H9 (cell line): ENCODE results near the gene KAZALD1. TPM values are rescaled to one million over a fixed set of nuclear protein-coding genes. Genes with fewer than 3 reads are reported as not detected.

Experiments used
- DNase-seq: peaks from one replicate; pipeline ENCODE4 v3.0.0-alpha.2; 2017
- H2AFZ ChIP-seq: one replicate; pipeline ENCODE4 v1.6.1; 2013; ENCODE audit warnings: mild to moderate bottlenecking, low read length, control low read depth, moderate library complexity
- H2AK5ac ChIP-seq: 2 replicates; pipeline ENCODE4 v1.6.1; 2013; ENCODE audit warnings: low read length, control low read depth, mixed read lengths; ENCODE audit not compliant: insufficient read length
- H2BK120ac ChIP-seq: one replicate; pipeline ENCODE4 v1.6.1; 2013; ENCODE audit warnings: low read depth, mild to moderate bottlenecking, low read length, control low read depth, inconsistent platforms; ENCODE audit not compliant: poor library complexity, severe bottlenecking
- H2BK12ac ChIP-seq: 2 replicates; pipeline ENCODE4 v1.6.1; 2013; ENCODE audit warnings: low read length, control low read depth, mixed read lengths, low read depth; ENCODE audit not compliant: insufficient read length
- H2BK15ac ChIP-seq: 2 replicates; pipeline ENCODE4 v1.6.1; 2013; ENCODE audit warnings: low read depth, low read length, control low read depth
- H2BK20ac ChIP-seq: one replicate; pipeline ENCODE4 v1.6.1; 2013; ENCODE audit warnings: low read depth, mild to moderate bottlenecking, low read length, control low read depth, inconsistent platforms; ENCODE audit not compliant: poor library complexity, severe bottlenecking
- H2BK5ac ChIP-seq: 2 replicates; pipeline ENCODE4 v1.6.1; 2013; ENCODE audit warnings: low read length, control low read depth, mixed read lengths; ENCODE audit not compliant: insufficient read length
- H3K14ac ChIP-seq: 2 replicates; pipeline ENCODE4 v1.6.1; 2013; ENCODE audit warnings: low read length, control low read depth; ENCODE audit not compliant: insufficient read depth
- H3K18ac ChIP-seq: 2 replicates; pipeline ENCODE4 v1.6.1; 2013; ENCODE audit warnings: low read depth, mild to moderate bottlenecking, mixed read lengths, low read length, control low read depth; ENCODE audit not compliant: insufficient read length
- H3K23ac ChIP-seq: 2 replicates; pipeline ENCODE4 v1.6.1; 2013; ENCODE audit warnings: low read length, control low read depth, mixed read lengths, low read depth; ENCODE audit not compliant: insufficient read length
- H3K23me2 ChIP-seq: 2 replicates; pipeline ENCODE4 v1.6.1; 2013; ENCODE audit warnings: low read depth, mild to moderate bottlenecking, mixed read lengths, low read length, control low read depth; ENCODE audit not compliant: insufficient read length, poor library complexity, severe bottlenecking
- H3K27ac ChIP-seq: 2 replicates; pipeline ENCODE4 v1.5.1; 2013; ENCODE audit warnings: low read length, control low read depth, mixed read lengths, low read depth; ENCODE audit not compliant: insufficient read length
- H3K27me3 ChIP-seq: 2 replicates; pipeline ENCODE4 v1.6.1; 2013; ENCODE audit warnings: low read length, control low read depth, inconsistent platforms; ENCODE audit not compliant: insufficient read depth
- H3K4ac ChIP-seq: 2 replicates; pipeline ENCODE4 v1.6.1; 2013; ENCODE audit warnings: low read depth, mild to moderate bottlenecking, control low read depth, inconsistent platforms, low read length, moderate library complexity
- H3K4me1 ChIP-seq: 2 replicates; pipeline ENCODE4 v1.6.1; 2013; ENCODE audit warnings: low read length, control low read depth, inconsistent platforms; ENCODE audit not compliant: insufficient read depth
- H3K4me2 ChIP-seq: 2 replicates; pipeline ENCODE4 v1.6.1; 2013; ENCODE audit warnings: low read length, control low read depth, mixed read lengths; ENCODE audit not compliant: insufficient read length, insufficient read depth
- H3K56ac ChIP-seq: 2 replicates; pipeline ENCODE4 v1.6.1; 2013; ENCODE audit warnings: low read depth, mild to moderate bottlenecking, mixed read lengths, low read length, control low read depth; ENCODE audit not compliant: insufficient read length
- H3K79me1 ChIP-seq: 2 replicates; pipeline ENCODE4 v1.6.1; 2013; ENCODE audit warnings: low read depth, mild to moderate bottlenecking, moderate library complexity, low read length, control low read depth, inconsistent platforms; ENCODE audit not compliant: insufficient read depth, poor library complexity, severe bottlenecking
- H3K79me2 ChIP-seq: 2 replicates; pipeline ENCODE4 v1.6.1; 2013; ENCODE audit warnings: low read length, control low read depth, inconsistent platforms; ENCODE audit not compliant: insufficient read depth
- H3K9ac ChIP-seq: 2 replicates; pipeline ENCODE4 v1.6.1; 2013; ENCODE audit warnings: low read length, control low read depth, mixed read lengths; ENCODE audit not compliant: insufficient read length; ENCODE audit errors: extremely low read depth
- H3K9me3 ChIP-seq: one replicate; pipeline ENCODE4 v1.6.1; 2013; ENCODE audit warnings: low read depth, low read length, inconsistent platforms; ENCODE audit not compliant: control insufficient read depth
- H3T11ph ChIP-seq: one replicate; pipeline ENCODE4 v1.6.1; 2013; ENCODE audit warnings: mild to moderate bottlenecking, low read length, control low read depth, inconsistent platforms
- H4K20me1 ChIP-seq: one replicate; pipeline ENCODE4 v1.6.1; 2013; ENCODE audit not compliant: control insufficient read depth, insufficient read length, insufficient read depth
- H4K5ac ChIP-seq: 2 replicates; pipeline ENCODE4 v1.6.1; 2013; ENCODE audit warnings: low read depth, mild to moderate bottlenecking, mixed read lengths, low read length, control low read depth; ENCODE audit not compliant: insufficient read length
- H4K8ac ChIP-seq: replicated peaks from 2 replicates; pipeline ENCODE4 v1.6.1; 2013; ENCODE audit warnings: low read length, control low read depth, mixed read lengths, low read depth; ENCODE audit not compliant: insufficient read length
- H4K91ac ChIP-seq: 2 replicates; pipeline ENCODE4 v1.6.1; 2013; ENCODE audit warnings: low read depth, mild to moderate bottlenecking, moderate library complexity, mixed read lengths, low read length, control low read depth; ENCODE audit not compliant: insufficient read length
- H3K27ac Mint-ChIP-seq, 3 experiments: 2 replicates in 2 of 3; 3 replicates in 1 of 3; pipeline ENCODE4 v1.8.0; 2020 to 2021; ENCODE audit warnings: mixed read lengths in 3 of 3, mild to moderate bottlenecking in 1 of 3, moderate library complexity in 1 of 3
- H3K27me3 Mint-ChIP-seq: 2 replicates; pipeline ENCODE4 v1.8.0; 2021; ENCODE audit warnings: low read depth, mild to moderate bottlenecking, moderate library complexity, mixed read lengths
- H3K36me3 Mint-ChIP-seq, 3 experiments: 2 replicates in 2 of 3; 3 replicates in 1 of 3; pipeline ENCODE4 v1.8.0; 2020 to 2021; ENCODE audit warnings: low read depth in 3 of 3, mixed read lengths in 3 of 3; ENCODE audit not compliant: insufficient read depth in 1 of 3
- H3K4me1 Mint-ChIP-seq, 2 experiments: 2 replicates each; pipeline ENCODE4 v1.8.0; 2020; ENCODE audit warnings: mixed read lengths in 2 of 2
- H3K4me3 Mint-ChIP-seq, 2 experiments: 2 replicates in 1 of 2; 3 replicates in 1 of 2; pipeline ENCODE4 v1.8.0; 2020 to 2021; ENCODE audit warnings: mild to moderate bottlenecking in 2 of 2, mixed read lengths in 2 of 2, moderate library complexity in 1 of 2
- H3K9me3 Mint-ChIP-seq, 2 experiments: 2 replicates in 1 of 2; 3 replicates in 1 of 2; pipeline ENCODE4 v1.8.0; 2020; ENCODE audit warnings: mild to moderate bottlenecking in 2 of 2, mixed read lengths in 2 of 2, moderate library complexity in 1 of 2
- CTCF ChIP-seq: fragments of 200-600 bp; sonication (generic); conservative IDR thresholded peaks from 3 replicates; pipeline ENCODE4 v1.8.0; 2021; ENCODE audit warnings: antibody characterized with exemption, mild to moderate bottlenecking
- WGBS: extraction: QIAGEN DNeasy Blood & Tissue Kit; methylation state at CpG from one replicate; pipeline ENCODE4 v1.1.7; 2013; ENCODE audit warnings: missing lambda C conversion rate, low lambda C conversion rate, mixed read lengths; ENCODE audit not compliant: insufficient read length; ENCODE audit errors: extremely low coverage; 5-methylcytosine and 5-hydroxymethylcytosine counted together
- total RNA-seq: library from RNA; stranded (reverse); gene quantifications from 2 replicates; pipeline ENCODE4 v1.2.1, GENCODE V29; 2021

Gene KAZALD1
- total RNA-seq, 1 experiment from 2014 or later, result 2.9 TPM

DNA sequence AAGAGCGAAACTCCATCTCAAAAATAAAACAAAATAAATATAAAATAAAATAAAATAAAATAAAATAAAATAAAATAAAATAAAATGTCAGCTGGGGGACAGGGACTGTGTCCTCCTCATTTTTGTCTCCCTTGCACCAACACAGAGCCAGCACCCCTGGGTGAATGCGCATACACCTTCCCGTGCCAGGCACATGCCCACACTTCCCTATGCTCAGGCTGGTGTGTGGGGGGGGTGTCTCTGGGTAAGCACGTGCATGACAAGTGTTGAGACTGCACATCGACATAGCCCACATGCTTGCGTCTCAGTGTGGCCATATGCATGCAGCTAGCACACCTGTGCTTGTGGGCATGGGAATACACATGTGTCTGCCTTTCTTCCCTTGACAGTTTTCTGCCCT is 44.6 kb downstream of the KAZALD1 start:
- H4K5ac ChIP-seq, result no peak overlapping the region
- no peaks in the 10 kb centered on the region for H4K20me1 ChIP-seq
- H3K56ac ChIP-seq, result no peak overlapping the region
- no peaks in the 10 kb centered on the region for H3K79me2 ChIP-seq
- no peak overlapping the region for H4K8ac ChIP-seq
- no peak overlapping the region for H4K91ac ChIP-seq
- no peak overlapping the region for H2AK5ac ChIP-seq
- no peak overlapping the region for H3K27ac ChIP-seq
- H3K18ac ChIP-seq, result no peak overlapping the region
- no peak overlapping the region for H2BK15ac ChIP-seq
- no peak overlapping the region for H3K14ac ChIP-seq
- H3K9ac ChIP-seq, result no peak overlapping the region
- H3K4me3 Mint-ChIP-seq, result no peak overlapping the region
- no peak for DNase-seq
- no peaks in the 10 kb centered on the region for H3K79me1 ChIP-seq
- H2AFZ ChIP-seq, result no peak overlapping the region
- H2BK20ac ChIP-seq, result no peak overlapping the region
- H3K4ac ChIP-seq, result no peak overlapping the region
- no peaks in the 10 kb centered on the region for H3K36me3 Mint-ChIP-seq
- no peak overlapping the region for H2BK120ac ChIP-seq
- no peak overlapping the region for H3K23ac ChIP-seq
- peaks cover 3% of the 10 kb centered on the region for H3K27me3 ChIP-seq
- H3K4me1 Mint-ChIP-seq, result peaks cover 3 to 9% of the 10 kb centered on the region in 2 experiments; a peak in 3 of 4 replicates
- no peaks in the 10 kb centered on the region for H3K9me3 ChIP-seq
- no peak overlapping the region for H3K4me2 ChIP-seq
- no peak overlapping the region for H2BK12ac ChIP-seq
- H3K4me1 ChIP-seq, result no peaks in the 10 kb centered on the region
- no peak overlapping the region for H3T11ph ChIP-seq
- WGBS, result no CpG with 5 or more reads among the region's 6 CpGs
- no peaks in the 10 kb centered on the region for H3K9me3 Mint-ChIP-seq
- no peaks in the 10 kb centered on the region for H3K23me2 ChIP-seq
- no peak for TF ChIP-seq CTCF
- H3K27me3 Mint-ChIP-seq, result peaks cover 63% of the 10 kb centered on the region
- no peak overlapping the region for H3K27ac Mint-ChIP-seq
- no peak overlapping the region for H2BK5ac ChIP-seq
